ENCODE results near the gene TUBA3D.

DNA sequence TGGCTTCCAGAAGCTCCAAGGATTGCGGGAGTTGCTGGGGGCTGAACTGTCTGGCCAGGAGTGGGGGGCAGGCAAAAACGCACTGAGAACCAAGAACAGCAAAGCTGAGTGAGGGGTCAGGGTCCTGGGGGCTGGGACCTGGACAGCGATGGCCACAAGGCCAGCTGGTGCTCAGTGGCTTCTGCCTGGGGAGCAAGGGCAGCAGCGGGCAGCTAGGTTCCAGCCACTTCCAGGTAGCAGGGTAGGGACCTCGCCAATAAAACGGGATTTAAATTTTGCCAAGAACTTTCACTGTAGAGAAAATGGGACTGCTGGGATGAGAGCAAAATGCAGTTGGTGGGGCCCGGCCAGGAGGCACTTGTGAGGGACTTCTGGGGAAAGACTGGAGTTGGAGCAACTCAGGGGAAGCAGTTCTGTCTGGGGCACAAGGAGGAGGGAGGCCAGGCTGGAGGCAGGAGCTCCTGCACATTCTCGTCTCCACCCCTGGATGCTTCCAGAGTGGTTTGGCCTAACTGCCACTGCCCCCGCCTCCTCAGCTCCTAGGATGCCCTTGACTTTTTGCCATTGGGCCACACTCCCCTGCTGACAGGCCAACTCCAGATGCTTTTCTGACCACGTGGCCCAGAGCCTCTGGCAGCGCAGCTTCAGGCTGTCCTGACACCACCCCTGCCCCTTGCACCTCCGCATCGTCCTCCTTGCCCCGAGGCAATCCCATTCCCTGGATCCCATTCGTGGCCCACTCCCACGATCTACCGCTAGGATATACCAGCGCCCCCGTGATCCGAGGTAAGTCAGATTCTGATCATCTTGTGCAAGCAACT lies 46.3 kb downstream of the TUBA3D start:
- TF ChIP-seq, protein P1, sequence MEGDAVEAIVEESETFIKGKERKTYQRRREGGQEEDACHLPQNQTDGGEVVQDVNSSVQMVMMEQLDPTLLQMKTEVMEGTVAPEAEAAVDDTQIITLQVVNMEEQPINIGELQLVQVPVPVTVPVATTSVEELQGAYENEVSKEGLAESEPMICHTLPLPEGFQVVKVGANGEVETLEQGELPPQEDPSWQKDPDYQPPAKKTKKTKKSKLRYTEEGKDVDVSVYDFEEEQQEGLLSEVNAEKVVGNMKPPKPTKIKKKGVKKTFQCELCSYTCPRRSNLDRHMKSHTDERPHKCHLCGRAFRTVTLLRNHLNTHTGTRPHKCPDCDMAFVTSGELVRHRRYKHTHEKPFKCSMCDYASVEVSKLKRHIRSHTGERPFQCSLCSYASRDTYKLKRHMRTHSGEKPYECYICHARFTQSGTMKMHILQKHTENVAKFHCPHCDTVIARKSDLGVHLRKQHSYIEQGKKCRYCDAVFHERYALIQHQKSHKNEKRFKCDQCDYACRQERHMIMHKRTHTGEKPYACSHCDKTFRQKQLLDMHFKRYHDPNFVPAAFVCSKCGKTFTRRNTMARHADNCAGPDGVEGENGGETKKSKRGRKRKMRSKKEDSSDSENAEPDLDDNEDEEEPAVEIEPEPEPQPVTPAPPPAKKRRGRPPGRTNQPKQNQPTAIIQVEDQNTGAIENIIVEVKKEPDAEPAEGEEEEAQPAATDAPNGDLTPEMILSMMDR (IDR thresholded peaks at IDR 0.05; ENCODE audit: insufficient read depth, low read length, poor library complexity, severe bottlenecking) = no peak
- TF ChIP-seq EZH2phosphoT487 (conservative IDR thresholded peaks at IDR 0.05; ENCODE audit: low read length) = no peak

Measured in SU-DHL-6 (cell line).